ENCODE measurements around the gene GARIN3.
"Not testable (repeated sequence)": the region's sequence is repeated elsewhere in the genome, so short reads cannot be mapped to it uniquely, and the experiment has no call there.

The GARIN3 gene

GRCh38 chr5:157186309-157187045 lies 20.4 kb upstream of the GARIN3 start:
- ChIA-PET CTCF (interaction anchor here (1.0 to 1.8 kb wide), 4 partner anchors 12 to 66 kb away, joined by 3 to 6 read pairs (median 3); no protein-coding TSS in a partner anchor), POLR2A (no interaction called here)
- TF ChIP-seq CTCF (IDR thresholded peaks at IDR 0.05; ENCODE audit: control extremely low read depth, extremely low read depth, low read depth, missing control alignments) = no peak
- DNase-seq (ENCODE audit: extremely low spot score) = no peak

- DNase-seq (ENCODE audit: extremely low spot score); POLR2A ChIA-PET: not testable (repeated sequence)
- CTCF ChIA-PET = interaction anchor here (1.9 kb wide), 1 partner anchor 68 kb away, joined by 4 read pairs; no protein-coding TSS in a partner anchor
Measured at GRCh38 chr5:157185122-157185521, 19.1 kb upstream of the GARIN3 start.

- POLR2A ChIA-PET = no interaction called here
- CTCF ChIA-PET = interaction anchor here (0.9 to 1.9 kb wide), 3 partner anchors 31 to 68 kb away, joined by 3 to 4 read pairs (median 3); no protein-coding TSS in a partner anchor
- no peak for DNase-seq (ENCODE audit: extremely low spot score)
- no peak for TF ChIP-seq CTCF (IDR thresholded peaks at IDR 0.05; ENCODE audit: control extremely low read depth, extremely low read depth, low read depth, missing control alignments)
Measured at GRCh38 chr5:157184117-157184670, 18.1 kb upstream of the GARIN3 start.

GRCh38 chr5:157182143-157182757 lies 16.2 kb upstream of the GARIN3 start:
- ChIA-PET POLR2A (no interaction called here), CTCF (interaction anchor here (0.6 to 1.1 kb wide), 3 partner anchors 9 to 23 kb away, joined by 3 to 4 read pairs (median 3); no protein-coding TSS in a partner anchor)
- TF ChIP-seq CTCF (IDR thresholded peaks at IDR 0.05; ENCODE audit: control extremely low read depth, extremely low read depth, low read depth, missing control alignments) = no peak
- no peak for DNase-seq (ENCODE audit: extremely low spot score)

- CTCF ChIA-PET = interaction anchor here (1.0 kb wide), 1 partner anchor 23 kb away, joined by 3 read pairs; no protein-coding TSS in a partner anchor
- POLR2A ChIA-PET = no interaction called here
- no peak for DNase-seq (ENCODE audit: extremely low spot score)
- no peak for TF ChIP-seq CTCF (IDR thresholded peaks at IDR 0.05; ENCODE audit: control extremely low read depth, extremely low read depth, low read depth, missing control alignments)
Measured at GRCh38 chr5:157180374-157181264, 14.6 kb upstream of the GARIN3 start, which contains the start of gene ITK. Gene ITK, plus strand, starts transcription at chr5:157180840. Its CDS starts 138 bp downstream, at chr5:157180978.

- POLR2A ChIA-PET = no interaction called here
- no peak for TF ChIP-seq CTCF (IDR thresholded peaks at IDR 0.05; ENCODE audit: control extremely low read depth, extremely low read depth, low read depth, missing control alignments)
- CTCF ChIA-PET = interaction anchor here (1.0 to 1.8 kb wide), 2 partner anchors 11 to 30 kb away, joined by 3 to 4 read pairs; no protein-coding TSS in a partner anchor
- no peak for DNase-seq (ENCODE audit: extremely low spot score)
Measured at GRCh38 chr5:157178966-157179365, 12.9 kb upstream of the GARIN3 start.
